Caki2 (cell line): Measurements from ENCODE around the gene MEG3. TPM values are rescaled to one million over a fixed set of nuclear protein-coding genes. Genes with fewer than 3 reads are reported as not detected.

ENCODE experiments used
- DNase-seq: peaks from one replicate; pipeline ENCODE4 v3.0.0-alpha.2; 2015; ENCODE audit warnings: low read depth
- in situ Hi-C: cut with HindIII; loops from 2 replicates; pipeline ENCODE4 v1.10.0; 2016; ENCODE audit warnings: low sequenced_read_pairs, low pct_unique_long_range_greater_than_20kb, mixed read lengths
- total RNA-seq: library from RNA; depleted of rRNA; stranded (reverse); fragments of >200 nt; shearing (Covaris generic); gene quantifications from 2 replicates; pipeline ENCODE4 v1.2.3, GENCODE V29; 2014; ENCODE audit warnings: low replicate concordance

MEG3 gene
- total RNA-seq, 1 experiment from 2014 or later = not detected

GRCh38 chr14:100824091-100824551 lies 1.8 kb upstream of the MEG3 start:
- no peak for DNase-seq
- in situ Hi-C loops = no loop called here

- in situ Hi-C loops = no loop called here
- no peak for DNase-seq
Measured at GRCh38 chr14:100824901-100825712, 811 bp upstream of the MEG3 start.

- no peak for DNase-seq
- in situ Hi-C loops = no loop called here
Measured at GRCh38 chr14:100826391-100827100, 628 bp downstream of the MEG3 start.

GRCh38 chr14:100827101-100828021 lies 1.4 kb downstream of the MEG3 start:
- in situ Hi-C loops = no loop called here
- no peak for DNase-seq

GRCh38 chr14:100828031-100828769 lies 2.3 kb downstream of the MEG3 start:
- DNase-seq = no peak
- in situ Hi-C loops = no loop called here

GRCh38 chr14:100830681-100831080 lies 4.8 kb downstream of the MEG3 start:
- no peak for DNase-seq
- in situ Hi-C loops = no loop called here

- DNase-seq = no peak
- in situ Hi-C loops = no loop called here
Measured at GRCh38 chr14:100832311-100832960, 6.5 kb downstream of the MEG3 start.

GRCh38 chr14:100834082-100834793 lies 8.3 kb downstream of the MEG3 start:
- in situ Hi-C loops = no loop called here
- DNase-seq = no peak

GRCh38 chr14:100834794-100835547 lies 9.1 kb downstream of the MEG3 start:
- in situ Hi-C loops = no loop called here
- DNase-seq = no peak

- no peak for DNase-seq
- in situ Hi-C loops = no loop called here
Measured at GRCh38 chr14:100835548-100836310, 9.8 kb downstream of the MEG3 start.

- in situ Hi-C loops = no loop called here
Measured at GRCh38 chr14:100836311-100836805, 10.4 kb downstream of the MEG3 start.

GRCh38 chr14:100836941-100837804 lies 11.3 kb downstream of the MEG3 start:
- in situ Hi-C loops = no loop called here
- no peak for DNase-seq

More at GRCh38 chr14:100836311-100836805, 10.4 kb downstream of the MEG3 start:
- DNase-seq = no peak

- in situ Hi-C loops = no loop called here
- DNase-seq = no peak
Measured at GRCh38 chr14:100837805-100838350, 12.0 kb downstream of the MEG3 start.
